Progenitor cell of endocrine pancreas (in vitro differentiated cells): ENCODE results near the gene SEMA3E. TPM values are rescaled to one million over a fixed set of nuclear protein-coding genes. Genes with fewer than 3 reads are reported as not detected.

Source experiments
- DNase-seq: peaks from one replicate; pipeline ENCODE4 v3.0.0; 2021; ENCODE audit warnings: low spot score; ENCODE audit not compliant: unreplicated experiment
- H3K27ac Mint-ChIP-seq: 2 replicates; pipeline ENCODE4 v1.8.0; 2021; ENCODE audit warnings: mild to moderate bottlenecking, moderate library complexity, mixed read lengths
- H3K27me3 Mint-ChIP-seq: 2 replicates; pipeline ENCODE4 v1.8.0; 2021; ENCODE audit warnings: mixed read lengths
- H3K36me3 Mint-ChIP-seq: 2 replicates; pipeline ENCODE4 v1.8.0; 2022; ENCODE audit warnings: mixed read lengths; ENCODE audit not compliant: insufficient read depth
- H3K4me1 Mint-ChIP-seq: 2 replicates; pipeline ENCODE4 v1.8.0; 2021; ENCODE audit warnings: low read depth, mixed read lengths
- H3K4me3 Mint-ChIP-seq: 2 replicates; pipeline ENCODE4 v1.8.0; 2021; ENCODE audit warnings: low read depth, mild to moderate bottlenecking, moderate library complexity, mixed read lengths
- H3K9me3 Mint-ChIP-seq: 2 replicates; pipeline ENCODE4 v1.8.0; 2021; ENCODE audit warnings: low read depth, mixed read lengths
- CTCF ChIP-seq: fragments of 200-600 bp; sonication (generic); IDR thresholded peaks from one replicate; pipeline ENCODE4 v1.5.0; 2021; ENCODE audit warnings: antibody characterized with exemption, mild to moderate bottlenecking; ENCODE audit not compliant: unreplicated experiment
- total RNA-seq: library from RNA; stranded (reverse); gene quantifications from 2 replicates; pipeline ENCODE4 v1.2.1, GENCODE V29; 2021

Gene SEMA3E
- total RNA-seq, 1 donor from 2014 or later = 1.1 TPM

GRCh38 chr7:83614112-83614511 is 34.8 kb downstream of the SEMA3E start:
- Mint-ChIP-seq H3K36me3 (no peaks in the 10 kb centered on the region), H3K27ac (no peak overlapping the region), H3K4me1 (no peaks in the 10 kb centered on the region), H3K27me3 (no peaks in the 10 kb centered on the region), H3K9me3 (no peaks in the 10 kb centered on the region), H3K4me3 (no peak overlapping the region)
- TF ChIP-seq CTCF = no peak
- DNase-seq = no peak

DNA sequence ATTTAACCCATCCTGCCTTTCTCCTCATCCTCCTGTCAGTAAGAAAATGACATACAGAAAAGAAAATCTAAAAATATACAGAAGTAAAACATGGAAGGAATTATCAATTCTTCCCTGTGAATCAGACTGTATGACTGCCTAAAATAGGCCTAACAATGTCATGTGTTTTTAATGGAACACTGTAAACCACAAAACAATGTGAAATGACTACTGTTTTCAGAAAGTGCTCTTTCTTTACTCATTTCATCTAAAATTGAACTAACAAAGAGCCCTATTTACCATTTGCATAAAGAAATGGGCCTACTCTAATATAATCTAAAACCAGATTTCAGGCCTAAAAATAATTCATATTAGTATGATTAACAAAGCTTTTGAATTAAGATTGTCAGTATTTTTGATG is 35.7 kb downstream of the SEMA3E start:
- Mint-ChIP-seq H3K36me3 (no peaks in the 10 kb centered on the region), H3K9me3 (no peaks in the 10 kb centered on the region), H3K27me3 (no peaks in the 10 kb centered on the region), H3K4me3 (no peak overlapping the region), H3K4me1 (no peaks in the 10 kb centered on the region), H3K27ac (no peak overlapping the region)
- no peak for DNase-seq
- TF ChIP-seq CTCF = no peak

GRCh38 chr7:83611776-83612175 is 37.2 kb downstream of the SEMA3E start:
- Mint-ChIP-seq H3K27ac (no peak overlapping the region), H3K36me3 (no peaks in the 10 kb centered on the region), H3K9me3 (no peaks in the 10 kb centered on the region), H3K4me3 (no peak overlapping the region), H3K27me3 (no peaks in the 10 kb centered on the region), H3K4me1 (no peaks in the 10 kb centered on the region)
- no peak for TF ChIP-seq CTCF
- DNase-seq = no peak

DNA sequence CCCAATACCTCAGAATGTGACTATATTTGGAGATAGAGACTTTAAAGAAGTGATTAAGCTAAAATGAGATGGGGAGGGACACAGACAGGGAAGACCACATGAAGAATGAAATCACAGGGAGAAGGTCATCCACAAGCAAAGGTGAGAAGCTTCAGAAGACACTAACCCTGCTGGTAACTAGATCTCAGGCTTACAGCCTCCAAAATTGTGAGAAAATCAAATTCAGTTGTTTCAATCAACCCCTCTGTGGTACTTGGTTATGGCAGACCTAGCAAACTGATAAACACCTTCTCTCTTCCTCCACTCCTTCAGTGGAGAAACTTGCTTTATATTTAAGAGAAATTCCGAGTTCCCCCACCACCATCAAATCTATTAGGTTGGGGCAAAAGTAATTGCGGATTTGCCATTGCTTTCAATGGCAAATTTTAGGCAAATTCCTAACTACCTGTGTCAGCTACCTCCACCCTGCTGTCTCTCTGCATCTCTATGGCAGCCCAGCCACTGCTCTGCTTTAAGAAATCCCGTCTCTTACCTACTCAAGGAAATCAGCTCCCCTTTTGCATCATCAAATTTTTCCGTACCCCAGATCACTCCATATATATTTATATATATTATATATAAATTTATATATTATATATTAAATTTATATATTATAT is 38.2 kb downstream of the SEMA3E start:
- Mint-ChIP-seq H3K36me3 (no peaks in the 10 kb centered on the region), H3K4me3 (no peak overlapping the region), H3K4me1 (no peaks in the 10 kb centered on the region), H3K27me3 (no peaks in the 10 kb centered on the region), H3K27ac (no peak overlapping the region), H3K9me3 (no peaks in the 10 kb centered on the region)
- no peak for TF ChIP-seq CTCF
- DNase-seq = no peak

GRCh38 chr7:83608716-83609115 is 40.2 kb downstream of the SEMA3E start:
- TF ChIP-seq CTCF = no peak
- Mint-ChIP-seq H3K27me3 (no peaks in the 10 kb centered on the region), H3K9me3 (no peaks in the 10 kb centered on the region), H3K36me3 (no peaks in the 10 kb centered on the region), H3K27ac (no peak overlapping the region), H3K4me1 (no peaks in the 10 kb centered on the region), H3K4me3 (no peak overlapping the region)
- no peak for DNase-seq
